Smooth muscle cell of bladder (primary cell): ENCODE measurements around the gene SLC4A1. TPM values are rescaled to one million over a fixed set of nuclear protein-coding genes. Genes with fewer than 3 reads are reported as not detected.

Experiments used
- total RNA-seq: library from RNA; depleted of rRNA; stranded (reverse); fragments of >200 nt; gene quantifications from 2 replicates; pipeline ENCODE4 v1.2.3, GENCODE V29; 2014

Gene SLC4A1
- not detected in 2 replicates for total RNA-seq

DNA sequence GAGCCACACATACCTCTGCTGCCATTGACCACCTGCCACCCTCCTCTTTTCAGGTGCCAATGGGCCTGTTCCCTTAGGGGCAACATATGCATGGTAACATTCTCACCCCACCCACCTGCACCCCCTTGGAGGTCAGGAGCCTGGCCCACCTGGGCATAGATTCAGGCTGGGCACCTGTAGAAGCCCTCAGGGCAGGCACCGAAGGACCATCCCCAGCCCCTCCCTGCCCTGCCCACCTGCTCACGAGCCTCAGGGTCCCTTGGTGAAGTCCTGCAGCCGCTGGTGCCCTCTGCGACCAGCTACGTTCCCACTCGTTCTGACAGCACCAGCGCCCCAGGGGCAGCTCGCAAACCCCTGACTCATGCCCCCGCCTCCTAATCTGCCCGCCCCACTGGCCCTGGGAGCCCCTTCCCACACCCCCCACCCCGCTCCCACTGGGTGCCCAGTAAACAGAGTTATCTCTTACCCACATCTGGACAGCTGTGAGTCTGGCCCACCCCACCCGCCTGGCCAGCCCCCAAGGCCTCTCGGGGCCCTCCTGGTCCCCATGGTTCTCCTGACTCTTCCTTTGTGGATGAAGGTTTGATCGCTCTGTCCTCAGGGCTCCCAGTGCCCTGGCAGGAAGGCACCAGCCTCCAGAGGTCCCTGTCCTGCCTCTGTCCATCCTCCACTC, at the start of gene SLC4A1:
SLC4A1 (minus strand) TSS at position 318 of the 673 bp plus-strand sequence. CDS start 5,269 bp downstream, outside the sequence.

DNA sequence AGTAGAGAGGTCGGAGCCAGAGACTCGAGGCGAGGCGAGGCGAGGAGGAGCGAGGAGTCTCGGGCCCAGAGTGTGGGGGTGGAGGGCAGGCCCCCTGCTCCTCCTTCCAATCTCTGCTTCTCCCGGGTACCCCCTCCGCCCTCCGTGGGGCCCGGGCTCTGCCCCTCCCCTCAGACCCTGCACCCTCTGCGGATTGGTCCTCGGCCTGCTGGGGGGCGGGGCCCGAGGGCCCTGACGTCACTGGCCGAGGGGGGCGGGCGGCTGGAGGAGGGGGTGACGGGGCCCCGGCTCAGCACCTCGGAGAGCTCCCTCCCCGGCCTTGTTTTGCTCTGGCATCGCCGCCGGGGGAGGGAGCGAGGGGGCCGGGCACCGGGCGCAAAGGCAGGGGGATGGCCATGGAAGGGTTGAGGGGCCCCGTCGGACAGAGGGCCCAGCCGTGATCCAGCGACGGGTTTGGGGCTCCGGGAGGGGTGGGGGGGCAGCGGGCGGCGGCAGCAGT, 40.4 kb upstream of the SLC4A1 start, which contains the start of gene RUNDC3A:
RUNDC3A (plus strand) TSS at position 282 of the 499 bp plus-strand sequence. CDS start 232 bp downstream, outside the sequence.

DNA sequence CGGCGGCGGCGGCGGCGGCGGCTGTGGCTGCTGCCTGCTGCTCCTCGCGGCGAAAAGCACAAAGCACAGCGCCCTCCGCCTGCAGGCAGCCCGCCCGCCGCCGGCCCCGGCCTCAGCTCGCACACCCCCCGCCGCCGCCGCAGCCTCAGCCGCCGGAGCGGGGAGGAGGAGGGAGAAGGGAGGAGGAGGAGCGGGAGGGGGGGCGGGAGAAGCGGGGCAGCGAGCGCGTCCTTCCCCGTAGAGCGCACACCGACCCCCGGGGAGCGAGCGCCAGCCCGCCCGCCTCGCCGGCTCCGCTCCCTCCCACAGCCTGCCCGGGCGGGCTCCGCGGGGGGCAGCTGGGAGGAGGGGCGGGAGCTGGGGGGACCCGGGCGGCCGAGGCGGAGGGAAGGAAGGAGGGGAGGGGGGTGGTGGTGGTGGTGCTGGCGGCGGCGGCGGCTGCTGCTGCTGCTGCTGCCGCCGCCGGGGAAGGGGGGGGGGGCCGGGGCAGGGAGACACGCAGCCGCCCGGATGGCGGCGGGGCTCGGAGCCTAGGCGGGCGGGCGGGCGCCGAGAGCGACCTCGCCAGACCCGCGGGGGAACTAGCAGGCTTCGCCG, 48.2 kb downstream of the SLC4A1 start, which contains the start of gene UBTF:
UBTF (minus strand) TSS at position 60 of the 597 bp plus-strand sequence. CDS start 1,446 bp downstream, outside the sequence.

DNA sequence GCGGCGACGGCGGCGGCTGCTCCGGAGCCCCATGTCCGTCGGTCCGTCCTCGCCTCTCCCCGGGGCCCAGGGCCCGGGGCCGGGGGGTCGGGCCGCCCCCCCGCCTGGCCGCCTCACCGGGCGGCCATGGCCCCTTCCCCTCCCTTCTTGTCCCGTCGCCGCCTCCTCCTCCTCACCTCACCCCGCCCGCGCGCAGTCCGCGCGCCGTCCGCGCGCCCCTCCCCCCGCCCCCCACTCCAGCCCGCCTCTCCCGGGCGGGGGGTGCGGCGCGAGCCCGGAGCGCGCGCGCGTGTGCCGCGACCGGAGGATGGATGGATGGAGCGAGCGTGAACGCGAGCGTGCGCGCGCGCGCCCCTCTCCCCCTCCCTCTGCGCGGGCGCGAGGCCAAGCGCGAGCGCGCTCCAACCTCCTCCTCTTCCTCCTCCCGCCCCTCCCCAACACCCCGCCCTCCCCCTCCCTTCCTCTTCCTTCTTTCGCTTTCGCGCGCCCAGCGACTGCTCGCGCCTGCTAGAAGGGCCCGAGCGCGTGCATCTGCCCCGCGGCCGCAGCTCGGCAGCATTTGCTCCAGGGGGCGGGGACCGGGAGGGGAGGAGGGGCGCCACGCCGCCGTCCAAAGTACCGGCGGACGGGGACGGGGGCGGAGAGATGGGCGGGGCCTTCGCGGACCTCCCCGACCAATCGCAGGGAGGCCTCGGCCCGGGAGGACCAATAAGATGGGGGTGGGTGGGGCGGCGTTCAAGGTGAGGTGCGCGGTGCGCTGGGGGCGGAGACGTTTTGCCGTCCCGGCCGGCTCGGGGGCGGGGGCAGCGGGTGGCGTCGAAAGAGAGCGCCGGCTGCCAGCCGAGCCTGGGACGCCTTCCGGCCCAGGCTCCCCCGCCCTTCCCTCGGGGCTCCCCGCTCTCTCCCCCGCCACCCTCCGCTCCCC, 68.1 kb downstream of the SLC4A1 start, which contains the start of gene ATXN7L3:
ATXN7L3 (minus strand) TSS at position 332 of the 925 bp plus-strand sequence. CDS start 1,814 bp downstream, outside the sequence.

Other genes with a start within 250 kb of the SLC4A1 start
- 23.4 and 26.3 TPM in 2 replicates for gene LSM12, start 201.5 kb downstream of the SLC4A1 start, total RNA-seq
- gene G6PC3, start 197.4 kb downstream of the SLC4A1 start, total RNA-seq = 15.4 and 18.9 TPM in 2 replicates
- 43.7 and 55.7 TPM in 2 replicates for gene HDAC5, start 144.5 kb downstream of the SLC4A1 start, total RNA-seq
- gene HROB, start 126.2 kb downstream of the SLC4A1 start, total RNA-seq = 0.74 and 1.3 TPM in 2 replicates
- under 0.01 and 0.09 TPM in 2 replicates for gene ASB16, start 97.4 kb downstream of the SLC4A1 start, total RNA-seq
- 24.7 and 32.9 TPM in 2 replicates for gene TMUB2, start 81.2 kb downstream of the SLC4A1 start, total RNA-seq
- gene ATXN7L3, start 68.3 kb downstream of the SLC4A1 start, total RNA-seq = 25.9 and 31.5 TPM in 2 replicates
- gene UBTF, start 48.5 kb downstream of the SLC4A1 start, total RNA-seq = 42.1 and 56.9 TPM in 2 replicates
- 0.18 and 0.43 TPM in 2 replicates for gene RUNDC3A, start 40.5 kb upstream of the SLC4A1 start, total RNA-seq
- gene SLC25A39, start 56.7 kb upstream of the SLC4A1 start, total RNA-seq = 44.5 and 56.5 TPM in 2 replicates
- gene GRN, start 77.2 kb upstream of the SLC4A1 start, total RNA-seq = 192 and 319 TPM in 2 replicates
- 2.3 and 4.2 TPM in 2 replicates for gene FAM171A2, start 95.7 kb upstream of the SLC4A1 start, total RNA-seq
- 0.28 TPM in 2 replicates for gene ITGA2B, start 121.5 kb upstream of the SLC4A1 start, total RNA-seq
- gene GPATCH8, start 235.3 kb upstream of the SLC4A1 start, total RNA-seq = 11.8 and 12.7 TPM in 2 replicates